HepG2 (cell line): ENCODE measurements around the gene RSKR. TPM values are rescaled to one million over a fixed set of nuclear protein-coding genes. Genes with fewer than 3 reads are reported as not detected.
A peak's percentile ranks its signal among the peaks of the same experiment; 100 is the strongest.

ENCODE experiments used
- AGO2 ChIP-seq: fragments of 200-400 bp; formaldehyde crosslinking; optimal IDR thresholded peaks from 2 replicates; pipeline ENCODE3; 2017; ENCODE audit warnings: mild to moderate bottlenecking, low read depth, low read length, moderate library complexity
- CAMTA2 ChIP-seq: sonication (generic); formaldehyde crosslinking; IDR thresholded peaks from 2 replicates; pipeline ENCODE4 v1.4.0; 2020; ENCODE audit warnings: mild to moderate bottlenecking, missing genetic modification reagents, borderline replicate concordance
- CENPT ChIP-seq: sonication (generic); formaldehyde crosslinking; IDR thresholded peaks from 2 replicates; pipeline ENCODE4 v1.8.0; 2022; ENCODE audit warnings: low read depth, mild to moderate bottlenecking, moderate library complexity, missing genetic modification reagents
- FOXA1 ChIP-seq, 2 experiments: fragments of 450-650 bp in 1 of 2; sonication (generic) in 1 of 2; formaldehyde crosslinking in 1 of 2; IDR thresholded peaks; 2 replicates each; pipeline versions ENCODE4 v1.4.0 to v1.6.1; 2016 to 2020; ENCODE audit warnings: missing genetic modification reagents in 1 of 2
- GATAD1 ChIP-seq: IDR thresholded peaks from 2 replicates; pipeline ENCODE4 v1.6.1; 2016; ENCODE audit warnings: missing genetic modification reagents, missing compliant biosample characterization
- HDAC2 ChIP-seq: sonication (generic); formaldehyde crosslinking; IDR thresholded peaks from 2 replicates; pipeline ENCODE4 v1.4.0; 2020; ENCODE audit warnings: missing genetic modification reagents
- HES4 ChIP-seq: sonication (generic); formaldehyde crosslinking; IDR thresholded peaks from 2 replicates; pipeline ENCODE4 v1.9.0; 2021; ENCODE audit warnings: mild to moderate bottlenecking, missing genetic modification reagents, borderline replicate concordance
- KMT2B ChIP-seq: IDR thresholded peaks from 2 replicates; pipeline ENCODE4 v1.6.1; 2016; ENCODE audit warnings: missing genetic modification reagents, missing compliant biosample characterization
- NFYC ChIP-seq: IDR thresholded peaks from 2 replicates; pipeline ENCODE4 v1.6.1; 2016; ENCODE audit warnings: missing genetic modification reagents, missing compliant biosample characterization
- NR0B2 ChIP-seq: sonication (generic); formaldehyde crosslinking; IDR thresholded peaks from 2 replicates; pipeline ENCODE4 v1.4.0; 2020; ENCODE audit warnings: mild to moderate bottlenecking, missing genetic modification reagents
- PBX3 ChIP-seq: sonication (generic); formaldehyde crosslinking; IDR thresholded peaks from 2 replicates; pipeline ENCODE4 v1.8.1; 2023; ENCODE audit warnings: missing genetic modification reagents, inconsistent platforms, borderline replicate concordance
- RCOR2 ChIP-seq: IDR thresholded peaks from 2 replicates; pipeline ENCODE4 v1.6.1; 2016; ENCODE audit warnings: missing biosample characterization, missing genetic modification reagents
- SIX1 ChIP-seq: sonication (generic); formaldehyde crosslinking; IDR thresholded peaks from 2 replicates; pipeline ENCODE4 v1.4.0; 2020; ENCODE audit warnings: missing genetic modification reagents, borderline replicate concordance
- TAF1 ChIP-seq: sonication (generic); formaldehyde crosslinking; IDR thresholded peaks from 2 replicates; pipeline ENCODE4 v1.4.0; 2020; ENCODE audit warnings: missing genetic modification reagents
- TEAD2 ChIP-seq: sonication (generic); formaldehyde crosslinking; IDR thresholded peaks from 2 replicates; pipeline ENCODE4 v1.9.0; 2021; ENCODE audit warnings: missing genetic modification reagents
- ZBTB14 ChIP-seq: sonication (generic); formaldehyde crosslinking; IDR thresholded peaks from 2 replicates; pipeline ENCODE4 v1.4.0; 2020; ENCODE audit warnings: missing genetic modification reagents
- ZMYM4 ChIP-seq: sonication (generic); formaldehyde crosslinking; IDR thresholded peaks from 2 replicates; pipeline ENCODE4 v1.8.1; 2023; ENCODE audit warnings: mild to moderate bottlenecking, missing genetic modification reagents
- ZNF205 ChIP-seq: IDR thresholded peaks from 2 replicates; pipeline ENCODE4 v1.6.1; 2018; ENCODE audit warnings: missing biosample characterization, missing genetic modification reagents
- ZNF230 ChIP-seq: sonication (generic); formaldehyde crosslinking; IDR thresholded peaks from 2 replicates; pipeline ENCODE4 v1.4.0; 2020; ENCODE audit warnings: mild to moderate bottlenecking, missing genetic modification reagents
- ZNF317 ChIP-seq: sonication (generic); formaldehyde crosslinking; IDR thresholded peaks from 2 replicates; pipeline ENCODE4 v1.5.0; 2020; ENCODE audit warnings: mild to moderate bottlenecking, missing genetic modification reagents
- ZNF33A ChIP-seq: sonication (generic); formaldehyde crosslinking; IDR thresholded peaks from 2 replicates; pipeline ENCODE4 v1.5.1; 2020; ENCODE audit warnings: missing genetic modification reagents, mild to moderate bottlenecking, moderate library complexity, borderline replicate concordance
- polyA plus RNA-seq, 8 experiments: library from polyadenylated mRNA; depleted of rRNA in 3 of 8; stranded (reverse) in 7 of 8; unstranded in 1 of 8; fragments of >200 nt; fragmentation: Illumina TruSeq in 4 of 8; extraction: Trizol in 4 of 8; gene quantifications; 2 replicates each; pipeline versions ENCODE4 v1.2.1 to v1.2.3, GENCODE V29; 2011 to 2016; ENCODE audit warnings: low read depth in 4 of 8, missing spikeins in 1 of 8, mixed read lengths in 1 of 8; ENCODE audit not compliant: insufficient read depth in 1 of 8
- total RNA-seq, 5 experiments: library from RNA; depleted of rRNA; stranded (reverse); fragments of >200 nt; fragmentation: Illumina TruSeq; extraction: Trizol; gene quantifications; 2 replicates each; pipeline ENCODE4 v1.2.3, GENCODE V29; 2016; ENCODE audit warnings: low read depth in 1 of 5
- TF ChIP-seq, protein P1 (sequence below): sonication (generic); formaldehyde crosslinking; IDR thresholded peaks from 2 replicates; pipeline ENCODE4 v1.4.0; 2020; ENCODE audit warnings: missing genetic modification reagents
- TF ChIP-seq, protein P2 (sequence below): IDR thresholded peaks from 2 replicates; pipeline ENCODE4 v1.6.1; 2016; ENCODE audit warnings: low read depth, control low read depth

Gene RSKR
- total and polyA plus RNA-seq, 2 of the 13 experiments (the other 11 are each of a cell fraction or from before 2014, with no cell fraction given): 5.0 to 10.4 TPM

DNA sequence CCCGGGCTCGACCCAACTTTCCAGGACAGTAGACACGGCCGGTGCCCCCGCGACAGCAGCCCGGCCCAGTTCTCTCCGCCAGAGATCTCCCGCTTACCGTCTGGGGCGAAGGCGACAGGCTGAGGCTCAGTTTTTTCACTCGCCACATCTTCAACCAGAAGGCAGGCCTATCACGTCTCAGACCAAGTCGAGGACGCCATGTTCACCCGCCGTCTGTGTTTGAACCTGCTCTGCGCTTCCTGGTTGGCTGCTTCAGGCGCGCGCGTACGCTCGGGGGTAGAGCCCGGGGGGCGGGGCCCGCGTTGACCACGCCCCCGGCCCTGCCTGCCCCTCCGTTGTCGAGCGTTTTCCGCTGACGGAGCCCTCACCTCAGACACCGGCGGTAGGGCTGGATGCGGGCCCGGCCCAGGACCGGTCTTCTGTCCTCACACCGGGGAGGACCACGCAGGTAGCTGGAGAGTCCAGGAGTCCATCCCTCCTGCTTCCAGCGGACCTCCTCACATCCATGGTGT is 15.1 kb downstream of the RSKR start, which contains the start of gene SPAG5 (continued):
- TF ChIP-seq NR0B2 (peak; percentile 63), TAF1 (CRISPR knock-in tag) (peak; percentile 90), AGO2 (peak; percentile 62), NFYC (peak; percentile 87), CAMTA2 (CRISPR knock-in tag) (peak; percentile 66; the same call in 1 of the 2 replicates), ZMYM4 (CRISPR knock-in tag) (peak; percentile 59; the same call in 1 of the 2 replicates), CENPT (CRISPR knock-in tag) (no peak), SIX1 (CRISPR knock-in tag) (no peak), HES4 (CRISPR knock-in tag) (0 out of 2 replicates have a peak, but pooled peaks have one; percentile 30), HDAC2 (CRISPR knock-in tag) (peak; percentile 44; the same call in 1 of the 2 replicates), FOXA1 (IDR thresholded peaks at IDR 0.05) (no peak), FOXA1 (CRISPR knock-in tag; IDR thresholded peaks at IDR 0.05) (no peak), ZBTB14 (CRISPR knock-in tag) (no peak), RCOR2 (CRISPR knock-in tag) (no peak), ZNF33A (CRISPR knock-in tag) (no peak), GATAD1 (CRISPR knock-in tag) (peak; percentile 77), PBX3 (CRISPR knock-in tag) (no peak), ZNF317 (CRISPR knock-in tag) (peak; percentile 65; the same call in 1 of the 2 replicates), ZNF205 (no peak), TEAD2 (no peak), ZNF230 (CRISPR knock-in tag) (peak; percentile 16; the same call in 1 of the 2 replicates), KMT2B (peak; percentile 61; the same call in 1 of the 2 replicates)
- TF ChIP-seq, protein P1, sequence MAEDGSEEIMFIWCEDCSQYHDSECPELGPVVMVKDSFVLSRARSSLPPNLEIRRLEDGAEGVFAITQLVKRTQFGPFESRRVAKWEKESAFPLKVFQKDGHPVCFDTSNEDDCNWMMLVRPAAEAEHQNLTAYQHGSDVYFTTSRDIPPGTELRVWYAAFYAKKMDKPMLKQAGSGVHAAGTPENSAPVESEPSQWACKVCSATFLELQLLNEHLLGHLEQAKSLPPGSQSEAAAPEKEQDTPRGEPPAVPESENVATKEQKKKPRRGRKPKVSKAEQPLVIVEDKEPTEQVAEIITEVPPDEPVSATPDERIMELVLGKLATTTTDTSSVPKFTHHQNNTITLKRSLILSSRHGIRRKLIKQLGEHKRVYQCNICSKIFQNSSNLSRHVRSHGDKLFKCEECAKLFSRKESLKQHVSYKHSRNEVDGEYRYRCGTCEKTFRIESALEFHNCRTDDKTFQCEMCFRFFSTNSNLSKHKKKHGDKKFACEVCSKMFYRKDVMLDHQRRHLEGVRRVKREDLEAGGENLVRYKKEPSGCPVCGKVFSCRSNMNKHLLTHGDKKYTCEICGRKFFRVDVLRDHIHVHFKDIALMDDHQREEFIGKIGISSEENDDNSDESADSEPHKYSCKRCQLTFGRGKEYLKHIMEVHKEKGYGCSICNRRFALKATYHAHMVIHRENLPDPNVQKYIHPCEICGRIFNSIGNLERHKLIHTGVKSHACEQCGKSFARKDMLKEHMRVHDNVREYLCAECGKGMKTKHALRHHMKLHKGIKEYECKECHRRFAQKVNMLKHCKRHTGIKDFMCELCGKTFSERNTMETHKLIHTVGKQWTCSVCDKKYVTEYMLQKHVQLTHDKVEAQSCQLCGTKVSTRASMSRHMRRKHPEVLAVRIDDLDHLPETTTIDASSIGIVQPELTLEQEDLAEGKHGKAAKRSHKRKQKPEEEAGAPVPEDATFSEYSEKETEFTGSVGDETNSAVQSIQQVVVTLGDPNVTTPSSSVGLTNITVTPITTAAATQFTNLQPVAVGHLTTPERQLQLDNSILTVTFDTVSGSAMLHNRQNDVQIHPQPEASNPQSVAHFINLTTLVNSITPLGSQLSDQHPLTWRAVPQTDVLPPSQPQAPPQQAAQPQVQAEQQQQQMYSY: no peak
- TF ChIP-seq, protein P2, sequence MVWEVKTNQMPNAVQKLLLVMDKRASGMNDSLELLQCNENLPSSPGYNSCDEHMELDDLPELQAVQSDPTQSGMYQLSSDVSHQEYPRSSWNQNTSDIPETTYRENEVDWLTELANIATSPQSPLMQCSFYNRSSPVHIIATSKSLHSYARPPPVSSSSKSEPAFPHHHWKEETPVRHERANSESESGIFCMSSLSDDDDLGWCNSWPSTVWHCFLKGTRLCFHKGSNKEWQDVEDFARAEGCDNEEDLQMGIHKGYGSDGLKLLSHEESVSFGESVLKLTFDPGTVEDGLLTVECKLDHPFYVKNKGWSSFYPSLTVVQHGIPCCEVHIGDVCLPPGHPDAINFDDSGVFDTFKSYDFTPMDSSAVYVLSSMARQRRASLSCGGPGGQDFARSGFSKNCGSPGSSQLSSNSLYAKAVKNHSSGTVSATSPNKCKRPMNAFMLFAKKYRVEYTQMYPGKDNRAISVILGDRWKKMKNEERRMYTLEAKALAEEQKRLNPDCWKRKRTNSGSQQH (CRISPR knock-in tag): 0 out of 2 replicates have a peak, but pooled peaks have one; percentile 50
